ENCODE measurements around the gene ADGRL1. TPM values are rescaled to one million over a fixed set of nuclear protein-coding genes. Genes with fewer than 3 reads are reported as not detected.
A peak's percentile ranks its signal among the peaks of the same experiment; 100 is the strongest.

Gene ADGRL1
- total and polyA plus RNA-seq, 2 donors (not counting 3 experiments of a cell fraction or from before 2014, with no cell fraction given), result 7.3 to 8.3 TPM

GRCh38 chr19:14198384-14199376 lies 7.3 kb downstream of the ADGRL1 start:
- DNase-seq (ENCODE audit: low read depth, low spot score) (no peak), FAIRE-seq (no peak)
- Histone ChIP-seq H2AFZ (ENCODE audit: low read depth, low read length) (no peak overlapping the region), H3K27ac (ENCODE audit: insufficient read depth, low read depth, low read length) (no peak overlapping the region), H3K4me1 (ENCODE audit: control insufficient read depth, extremely low read depth, insufficient read depth, low read length) (no peaks in the 10 kb centered on the region), H3K9me3 (replicated peaks; ENCODE audit: control insufficient read depth, insufficient read depth, low read length) (no peaks in the 10 kb centered on the region), H3K36me3 (ENCODE audit: control insufficient read depth in 2 of 2, extremely low read depth in 1 of 2, insufficient read depth in 2 of 2, low read length in 2 of 2) (no peaks in the 10 kb centered on the region), H3K79me2 (ENCODE audit: control insufficient read depth, insufficient read depth, low read length) (no peaks in the 10 kb centered on the region), H4K20me1 (replicated peaks; ENCODE audit: control insufficient read depth, extremely low read depth, insufficient read depth, low read length) (no peaks in the 10 kb centered on the region), H3K4me3 (replicated peaks in 1 of 3; ENCODE audit: insufficient read depth in 1 of 3, low read depth in 1 of 3, low read length in 3 of 3) (no peak overlapping the region), H3K9me1 (replicated peaks; ENCODE audit: control insufficient read depth, extremely low read depth, insufficient read depth, low read length) (no peaks in the 10 kb centered on the region), H3K4me2 (ENCODE audit: insufficient read depth, low read length) (no peak overlapping the region), H3K9ac (replicated peaks; ENCODE audit: extremely low read depth, insufficient read depth, low read length) (no peak overlapping the region), H3K27me3 (ENCODE audit: control insufficient read depth in 2 of 2, insufficient read depth in 2 of 2, low read length in 2 of 2) (no peaks in the 10 kb centered on the region)
- intact Hi-C loops (cut with micrococcal nuclease) (no loop called here), dilution Hi-C loops (cut with MboI; ENCODE audit: extremely low pct_ligation_motif_present, low sequenced_read_pairs) (no loop called here)
- BruUV-seq (replicated peaks), result no TSS peak
- ChIA-PET POLR2A (interaction anchor here (0.7 kb wide), 1 partner anchor 150 kb away, joined by 4 read pairs; no protein-coding TSS in a partner anchor), CTCF (interaction anchor here (0.6 to 4.1 kb wide), 9 partner anchors 50 to 208 kb away, joined by 3 to 124 read pairs (median 8); no protein-coding TSS in a partner anchor)
- peak in 1 of 2 donors; percentile 2 for TF ChIP-seq CTCF (IDR thresholded peaks at IDR 0.05; ENCODE audit: extremely low read depth in 1 of 2, insufficient read depth in 1 of 2, low read depth in 1 of 2, low read length in 2 of 2)
- no peak for TF ChIP-seq JUN (IDR thresholded peaks at IDR 0.05; ENCODE audit: borderline replicate concordance, insufficient read depth, insufficient read length, low read depth)

GRCh38 chr19:14197882-14198281 lies 8.1 kb downstream of the ADGRL1 start:
- ChIA-PET POLR2A (no interaction called here), CTCF (interaction anchor here (4.1 kb wide), 1 partner anchor 150 kb away, joined by 124 read pairs; no protein-coding TSS in a partner anchor)
- H2AFZ ChIP-seq (ENCODE audit: low read depth, low read length), result no peak overlapping the region
- no peak overlapping the region for H3K4me3 ChIP-seq (replicated peaks in 1 of 3; ENCODE audit: insufficient read depth in 1 of 3, low read depth in 1 of 3, low read length in 3 of 3)
- no peaks in the 10 kb centered on the region for H3K36me3 ChIP-seq (ENCODE audit: control insufficient read depth in 2 of 2, extremely low read depth in 1 of 2, insufficient read depth in 2 of 2, low read length in 2 of 2)
- BruUV-seq (replicated peaks), result no TSS peak
- H3K27ac ChIP-seq (ENCODE audit: insufficient read depth, low read depth, low read length), result no peak overlapping the region
- H4K20me1 ChIP-seq (replicated peaks; ENCODE audit: control insufficient read depth, extremely low read depth, insufficient read depth, low read length), result no peaks in the 10 kb centered on the region
- no peaks in the 10 kb centered on the region for H3K27me3 ChIP-seq (ENCODE audit: control insufficient read depth in 2 of 2, insufficient read depth in 2 of 2, low read length in 2 of 2)
- no peak for TF ChIP-seq MAX (IDR thresholded peaks at IDR 0.05; ENCODE audit: insufficient read depth, insufficient read length)
- no peak for TF ChIP-seq POLR2AphosphoS5 (IDR thresholded peaks at IDR 0.05; ENCODE audit: insufficient read depth, low read depth, low read length)
- no peak for TF ChIP-seq EZH2 (IDR thresholded peaks at IDR 0.05; ENCODE audit: borderline replicate concordance, low read depth, low read length, severe bottlenecking)
- no peak for TF ChIP-seq CTCF (IDR thresholded peaks at IDR 0.05; ENCODE audit: extremely low read depth in 1 of 2, insufficient read depth in 1 of 2, low read depth in 1 of 2, low read length in 2 of 2)
- TF ChIP-seq JUN (IDR thresholded peaks at IDR 0.05; ENCODE audit: borderline replicate concordance, insufficient read depth, insufficient read length, low read depth), result no peak
- no peak for TF ChIP-seq POLR2A (IDR thresholded peaks at IDR 0.05; ENCODE audit: low read depth, low read length)
- no peak for TF ChIP-seq GATA2 (IDR thresholded peaks at IDR 0.05; ENCODE audit: insufficient read depth, insufficient read length, low read depth, low read length)
- no peak for TF ChIP-seq FOS (IDR thresholded peaks at IDR 0.05; ENCODE audit: borderline replicate concordance, insufficient read depth, low read length)
- no peak for TF ChIP-seq MYC (IDR thresholded peaks at IDR 0.05; ENCODE audit: low read depth, low read length)
- DNase-seq (ENCODE audit: low read depth, low spot score) (no peak), FAIRE-seq (no peak)
- dilution Hi-C loops (cut with MboI; ENCODE audit: extremely low pct_ligation_motif_present, low sequenced_read_pairs) (no loop called here), intact Hi-C loops (cut with micrococcal nuclease) (loop anchor here (2.0 kb wide), 1 partner anchor 61 kb away; the partner anchor contains the start of gene ASF1B)
- no peaks in the 10 kb centered on the region for H3K4me1 ChIP-seq (ENCODE audit: control insufficient read depth, extremely low read depth, insufficient read depth, low read length)
- H3K9ac ChIP-seq (replicated peaks; ENCODE audit: extremely low read depth, insufficient read depth, low read length), result no peak overlapping the region
- H3K4me2 ChIP-seq (ENCODE audit: insufficient read depth, low read length), result no peak overlapping the region
- H3K9me1 ChIP-seq (replicated peaks; ENCODE audit: control insufficient read depth, extremely low read depth, insufficient read depth, low read length), result no peaks in the 10 kb centered on the region
- H3K9me3 ChIP-seq (replicated peaks; ENCODE audit: control insufficient read depth, insufficient read depth, low read length), result no peaks in the 10 kb centered on the region
- no peaks in the 10 kb centered on the region for H3K79me2 ChIP-seq (ENCODE audit: control insufficient read depth, insufficient read depth, low read length)
